Measurements from ENCODE around the gene KLRC4.
"Not testable (repeated sequence)": the region's sequence is repeated elsewhere in the genome, so short reads cannot be mapped to it uniquely, and the experiment has no call there.

The KLRC4 gene

DNA sequence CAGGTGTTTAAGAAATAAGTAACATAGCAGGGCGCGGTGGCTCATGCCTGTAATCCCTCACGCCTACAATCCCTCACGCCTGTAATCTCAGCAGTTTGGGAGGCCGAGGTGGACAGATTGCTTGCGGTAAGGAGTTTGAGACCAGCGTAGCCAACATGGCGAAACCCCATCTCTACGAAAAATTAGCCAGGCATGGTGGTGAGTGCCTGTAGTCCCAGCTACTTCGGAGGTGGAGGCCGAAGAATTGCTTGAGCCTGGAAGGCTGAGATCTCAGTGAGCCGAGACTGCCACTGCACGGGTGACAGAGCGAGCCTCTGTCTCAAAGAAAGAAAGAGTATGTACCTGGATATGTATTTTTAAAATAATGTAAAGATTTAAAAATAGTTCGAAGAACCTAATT, 13.4 kb downstream of the KLRC4 start:
- not testable (repeated sequence) for H3K9ac ChIP-seq (ENCODE audit: low read length); H3K27me3 ChIP-seq (ENCODE audit: control insufficient read depth, insufficient read depth, low read length); H3K9me3 ChIP-seq (ENCODE audit: control insufficient read depth, low read depth, low read length); H3K27ac ChIP-seq (ENCODE audit: low read length); H3K36me3 ChIP-seq (ENCODE audit: control insufficient read depth, low read depth, low read length); H3K4me1 ChIP-seq (ENCODE audit: control insufficient read depth, low read depth, low read length); H3K4me3 ChIP-seq (ENCODE audit: low read length)

DNA sequence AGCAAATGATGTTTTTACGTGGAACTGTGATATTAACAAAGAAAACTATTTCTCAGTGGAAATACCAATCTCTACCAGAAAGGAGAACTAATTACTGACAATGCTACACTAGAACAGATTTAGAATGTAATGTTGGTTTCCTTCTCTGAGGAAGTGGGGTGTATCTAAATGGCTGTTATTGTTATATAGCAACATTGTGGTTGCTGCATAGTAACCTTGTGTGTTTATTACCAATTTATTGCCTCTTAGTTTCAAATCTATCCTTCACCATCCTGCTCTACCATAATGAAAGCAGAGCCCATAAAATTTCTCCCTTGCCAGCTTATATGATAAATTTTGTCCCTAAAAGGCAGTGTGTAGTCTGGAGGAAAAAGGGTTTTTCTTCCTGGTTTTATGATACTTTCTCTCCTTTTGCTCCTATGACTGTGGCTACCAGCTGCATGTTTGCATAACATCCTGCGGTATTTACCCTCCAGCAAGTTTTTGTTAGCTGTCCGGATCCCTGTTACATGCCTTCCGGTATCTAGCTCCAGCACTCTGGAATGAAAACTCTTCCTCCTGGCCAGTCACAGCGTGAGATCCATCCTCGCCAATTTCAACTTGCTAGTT, 14.1 kb downstream of the KLRC4 start:
- H3K9me3 ChIP-seq (ENCODE audit: control insufficient read depth, low read depth, low read length): no peaks in the 10 kb centered on the region
- no peak overlapping the region for H3K4me3 ChIP-seq (ENCODE audit: low read length)
- no peaks in the 10 kb centered on the region for H3K27me3 ChIP-seq (ENCODE audit: control insufficient read depth, insufficient read depth, low read length)
- H3K9ac ChIP-seq (ENCODE audit: low read length): no peak overlapping the region
- peaks cover 4% of the 10 kb centered on the region for H3K4me1 ChIP-seq (ENCODE audit: control insufficient read depth, low read depth, low read length)
- no peak overlapping the region for H3K27ac ChIP-seq (ENCODE audit: low read length)
- no peaks in the 10 kb centered on the region for H3K36me3 ChIP-seq (ENCODE audit: control insufficient read depth, low read depth, low read length)

DNA sequence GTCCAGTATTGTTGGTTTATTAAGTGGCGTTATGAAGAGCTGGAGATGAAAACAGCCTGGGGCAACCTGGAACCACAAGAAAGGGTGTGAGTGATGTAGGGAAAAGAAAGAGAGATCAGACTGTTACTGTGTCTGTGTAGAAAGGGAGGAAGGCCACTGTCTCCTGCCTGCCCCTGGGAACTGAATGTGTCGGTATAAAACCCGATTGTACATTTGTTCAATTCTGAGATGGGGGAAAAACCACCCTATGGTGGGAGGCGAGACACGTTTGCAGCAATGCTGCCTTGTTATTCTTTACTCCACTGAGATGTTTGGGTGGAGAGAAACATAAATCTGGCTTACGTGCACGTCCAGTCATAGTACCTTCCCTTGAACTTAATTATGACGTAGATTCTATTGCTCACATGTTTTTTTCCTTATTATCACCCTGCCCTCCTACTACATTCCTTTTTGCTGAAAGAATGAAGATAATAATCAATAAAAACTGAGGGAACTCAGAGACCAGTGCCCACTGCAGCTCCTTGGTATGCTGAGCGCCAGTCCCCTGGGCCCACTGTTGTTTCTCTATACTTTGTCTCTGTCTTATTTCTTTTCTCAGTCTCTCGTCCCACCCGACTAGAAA, 14.9 kb downstream of the KLRC4 start:
- not testable (repeated sequence) for H3K9ac ChIP-seq (ENCODE audit: low read length); H3K27ac ChIP-seq (ENCODE audit: low read length); H3K4me3 ChIP-seq (ENCODE audit: low read length); H3K4me1 ChIP-seq (ENCODE audit: control insufficient read depth, low read depth, low read length); H3K36me3 ChIP-seq (ENCODE audit: control insufficient read depth, low read depth, low read length); H3K27me3 ChIP-seq (ENCODE audit: control insufficient read depth, insufficient read depth, low read length); H3K9me3 ChIP-seq (ENCODE audit: control insufficient read depth, low read depth, low read length)

DNA sequence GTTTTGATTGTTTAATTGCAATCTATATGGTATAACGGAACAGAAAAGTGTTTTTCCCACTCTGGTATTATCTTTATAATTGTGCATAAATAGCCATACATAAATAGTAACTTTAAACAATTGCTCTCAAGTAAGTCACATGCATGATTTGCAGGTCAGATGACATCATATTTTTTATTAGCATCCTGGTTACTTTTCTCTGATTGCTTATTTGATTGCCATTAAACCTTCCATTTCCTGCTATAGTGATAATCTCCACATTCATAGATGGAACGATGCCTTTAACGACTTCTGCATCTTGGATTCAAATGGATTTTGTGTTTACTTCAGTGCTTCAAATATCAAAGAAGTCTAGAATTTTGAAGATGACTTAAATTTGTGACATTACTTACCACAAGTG, 16.3 kb downstream of the KLRC4 start:
- no peak overlapping the region for H3K4me3 ChIP-seq (ENCODE audit: low read length)
- H3K36me3 ChIP-seq (ENCODE audit: control insufficient read depth, low read depth, low read length): no peaks in the 10 kb centered on the region
- no peak overlapping the region for H3K9ac ChIP-seq (ENCODE audit: low read length)
- H3K27ac ChIP-seq (ENCODE audit: low read length): no peak overlapping the region
- H3K9me3 ChIP-seq (ENCODE audit: control insufficient read depth, low read depth, low read length): no peaks in the 10 kb centered on the region
- H3K27me3 ChIP-seq (ENCODE audit: control insufficient read depth, insufficient read depth, low read length): no peaks in the 10 kb centered on the region
- peaks cover 4% of the 10 kb centered on the region for H3K4me1 ChIP-seq (ENCODE audit: control insufficient read depth, low read depth, low read length)

DNA sequence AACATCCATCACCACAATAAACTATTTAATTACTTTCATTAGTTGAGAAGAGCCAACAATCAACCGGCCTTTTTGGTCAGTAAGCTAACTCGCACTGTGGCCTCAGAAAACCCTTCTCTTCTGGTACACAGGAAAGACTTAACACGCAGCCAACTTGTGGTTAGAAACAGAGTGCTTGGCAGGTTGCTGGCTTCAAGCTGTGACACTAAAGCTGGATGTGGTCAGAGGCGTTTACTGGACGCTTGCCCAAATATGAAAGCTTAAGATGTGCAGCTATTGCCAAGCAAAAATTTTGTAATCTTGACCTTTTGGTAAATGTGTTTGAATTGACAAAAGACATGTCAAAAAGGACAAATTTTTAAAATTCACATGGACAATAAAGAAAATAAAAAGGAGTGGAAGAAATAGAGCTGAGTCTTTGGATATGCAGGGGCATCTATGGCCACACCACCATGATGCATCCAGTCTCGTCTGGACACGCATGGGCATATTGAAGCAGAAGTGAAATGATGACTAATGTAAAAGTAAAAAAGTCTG, 17.1 kb downstream of the KLRC4 start:
- Histone ChIP-seq H3K27me3 (ENCODE audit: control insufficient read depth, insufficient read depth, low read length) (no peaks in the 10 kb centered on the region), H3K9ac (ENCODE audit: low read length) (no peak overlapping the region), H3K4me1 (ENCODE audit: control insufficient read depth, low read depth, low read length) (peaks cover 4% of the 10 kb centered on the region), H3K4me3 (ENCODE audit: low read length) (no peak overlapping the region), H3K9me3 (ENCODE audit: control insufficient read depth, low read depth, low read length) (no peaks in the 10 kb centered on the region), H3K27ac (ENCODE audit: low read length) (no peak overlapping the region), H3K36me3 (ENCODE audit: control insufficient read depth, low read depth, low read length) (no peaks in the 10 kb centered on the region)

DNA sequence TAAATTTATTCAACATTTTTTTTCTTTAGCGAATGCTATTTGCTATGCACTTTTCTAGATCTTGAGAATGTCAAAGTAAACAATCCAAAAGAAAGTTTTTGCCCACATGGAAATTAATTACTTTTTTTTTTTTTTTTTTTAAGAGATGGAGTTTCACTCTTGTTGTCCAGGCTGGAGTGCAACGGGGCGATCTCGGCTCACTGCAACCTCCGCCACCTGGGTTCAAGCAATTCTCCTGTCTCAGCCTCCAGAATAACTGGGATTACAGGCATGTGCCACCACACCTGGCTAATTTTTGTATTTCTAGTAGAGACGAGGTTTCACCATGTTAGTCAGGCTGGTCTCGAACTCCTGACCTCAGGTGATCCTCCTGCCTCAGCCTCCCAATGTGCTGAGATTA, 18.6 kb downstream of the KLRC4 start:
- not testable (repeated sequence) for H3K4me1 ChIP-seq (ENCODE audit: control insufficient read depth, low read depth, low read length); H3K9me3 ChIP-seq (ENCODE audit: control insufficient read depth, low read depth, low read length); H3K27ac ChIP-seq (ENCODE audit: low read length); H3K27me3 ChIP-seq (ENCODE audit: control insufficient read depth, insufficient read depth, low read length); H3K36me3 ChIP-seq (ENCODE audit: control insufficient read depth, low read depth, low read length); H3K9ac ChIP-seq (ENCODE audit: low read length); H3K4me3 ChIP-seq (ENCODE audit: low read length)

DNA sequence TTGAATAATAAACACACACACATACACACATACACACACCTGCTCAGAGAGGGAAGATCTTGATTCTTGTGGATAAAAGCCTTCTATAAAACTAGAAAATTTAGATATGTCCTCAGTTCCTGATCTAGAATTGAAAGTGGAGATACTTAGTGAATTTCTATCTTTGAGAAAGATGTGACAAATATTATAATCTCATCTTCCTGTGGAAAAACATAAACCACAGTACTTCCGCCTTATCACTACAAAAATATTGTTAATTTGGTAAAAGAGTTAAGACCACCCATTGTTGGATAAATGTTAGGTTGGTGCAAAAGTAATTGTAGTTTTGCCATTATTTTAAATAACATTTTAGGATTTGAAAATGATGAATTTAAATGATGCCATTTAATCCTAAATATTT, 19.7 kb downstream of the KLRC4 start, which contains the start of gene KLRK1:
TSS of gene KLRK1 (minus strand) at position 138 of the 400 bp plus-strand sequence. CDS start 1,231 bp downstream, outside the sequence.
- H3K27me3 ChIP-seq (ENCODE audit: control insufficient read depth, insufficient read depth, low read length): no peaks in the 10 kb centered on the region
- no peaks in the 10 kb centered on the region for H3K4me1 ChIP-seq (ENCODE audit: control insufficient read depth, low read depth, low read length)
- H3K36me3 ChIP-seq (ENCODE audit: control insufficient read depth, low read depth, low read length): no peaks in the 10 kb centered on the region
- no peak within 1 kb of the TSS for H3K4me3 ChIP-seq (ENCODE audit: low read length)
- H3K9ac ChIP-seq (ENCODE audit: low read length): no peak within 1 kb of the TSS
- no peaks in the 10 kb centered on the region for H3K9me3 ChIP-seq (ENCODE audit: control insufficient read depth, low read depth, low read length)
- H3K27ac ChIP-seq (ENCODE audit: low read length): no peak within 1 kb of the TSS

DNA sequence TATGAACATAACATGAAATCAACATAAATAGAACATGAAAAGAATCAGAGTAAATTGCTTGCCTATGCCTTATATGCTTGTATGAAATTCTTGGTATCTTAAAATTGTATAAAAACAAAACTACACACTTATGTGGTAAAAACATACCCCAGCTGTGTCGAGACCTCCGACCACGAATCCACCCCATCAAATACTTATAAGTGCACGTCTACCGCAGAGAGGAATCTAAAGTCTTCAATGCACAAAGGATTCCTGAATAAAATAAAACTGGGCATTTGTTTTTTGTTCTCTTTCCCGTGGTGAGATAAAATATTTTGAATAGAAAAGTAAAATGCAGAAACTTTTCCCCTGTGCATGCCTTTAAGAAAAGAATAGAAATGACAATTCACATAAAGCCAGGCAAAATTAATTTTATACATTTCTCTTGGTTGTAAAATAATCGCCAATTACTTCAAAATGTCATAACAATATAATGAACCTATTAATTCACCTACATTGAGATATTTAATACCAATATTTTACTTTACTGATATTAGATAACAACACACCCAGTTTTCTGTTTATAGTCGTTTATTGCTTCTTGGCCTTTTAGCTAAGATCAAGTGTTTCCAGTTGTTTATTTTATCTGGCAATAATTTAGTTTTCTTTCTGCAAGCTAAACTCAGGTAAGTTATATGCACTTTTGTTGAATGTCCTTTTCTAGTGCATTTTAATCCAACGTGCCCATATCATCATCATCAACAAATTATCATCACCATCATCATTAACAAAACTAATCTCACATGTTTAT, 20.7 kb downstream of the KLRC4 start:
- Histone ChIP-seq H3K27ac (ENCODE audit: low read length) (no peak overlapping the region), H3K4me1 (ENCODE audit: control insufficient read depth, low read depth, low read length) (no peaks in the 10 kb centered on the region), H3K36me3 (ENCODE audit: control insufficient read depth, low read depth, low read length) (no peaks in the 10 kb centered on the region)

DNA sequence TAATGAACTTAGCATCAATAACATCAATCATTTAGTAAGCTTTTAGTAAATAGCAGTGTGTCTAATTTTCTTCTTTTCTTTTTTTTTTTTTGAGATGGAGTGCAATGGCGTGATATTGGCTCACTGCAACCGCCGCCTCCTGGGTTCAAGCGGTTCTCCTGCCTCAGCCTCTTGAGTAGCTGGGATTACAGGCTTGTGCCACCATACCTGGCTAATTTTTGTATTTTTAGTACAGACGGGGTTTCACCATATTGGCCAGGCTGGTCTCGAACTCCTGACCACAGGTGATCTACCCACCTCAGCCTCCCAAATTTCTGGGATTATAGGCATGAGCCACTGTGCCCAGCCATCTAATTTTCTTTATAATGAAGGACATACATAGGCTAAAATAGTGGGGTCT, 22.1 kb downstream of the KLRC4 start:
- not testable (repeated sequence) for H3K27ac ChIP-seq (ENCODE audit: low read length); H3K27me3 ChIP-seq (ENCODE audit: control insufficient read depth, insufficient read depth, low read length); H3K4me3 ChIP-seq (ENCODE audit: low read length); H3K36me3 ChIP-seq (ENCODE audit: control insufficient read depth, low read depth, low read length); H3K9ac ChIP-seq (ENCODE audit: low read length); H3K9me3 ChIP-seq (ENCODE audit: control insufficient read depth, low read depth, low read length); H3K4me1 ChIP-seq (ENCODE audit: control insufficient read depth, low read depth, low read length)

More for the DNA sequence above, 20.7 kb downstream of the KLRC4 start:
- Histone ChIP-seq H3K27me3 (ENCODE audit: control insufficient read depth, insufficient read depth, low read length) (no peaks in the 10 kb centered on the region), H3K9ac (ENCODE audit: low read length) (no peak overlapping the region), H3K9me3 (ENCODE audit: control insufficient read depth, low read depth, low read length) (no peaks in the 10 kb centered on the region), H3K4me3 (ENCODE audit: low read length) (no peak overlapping the region)

DNA sequence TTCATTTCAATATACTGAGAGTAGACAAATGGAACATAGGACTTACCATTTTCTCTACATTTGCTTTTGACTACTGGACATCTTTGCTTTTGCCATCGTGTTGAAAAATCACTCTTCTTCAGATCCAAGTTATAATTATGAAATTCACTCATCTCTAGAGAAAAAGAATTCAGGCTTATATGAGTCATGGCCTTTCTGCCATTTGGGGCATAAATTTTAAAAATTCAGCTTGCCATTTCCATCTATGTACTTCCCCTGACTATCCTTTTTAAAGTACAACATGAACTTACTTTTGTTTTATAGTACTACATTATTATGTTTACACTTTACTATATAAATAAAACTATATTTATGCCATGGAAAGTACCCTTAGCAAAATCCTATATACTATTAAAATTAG, 22.7 kb downstream of the KLRC4 start:
- Histone ChIP-seq H3K36me3 (ENCODE audit: control insufficient read depth, low read depth, low read length) (no peaks in the 10 kb centered on the region), H3K4me1 (ENCODE audit: control insufficient read depth, low read depth, low read length) (no peaks in the 10 kb centered on the region), H3K27ac (ENCODE audit: low read length) (no peak overlapping the region), H3K4me3 (ENCODE audit: low read length) (no peak overlapping the region), H3K9ac (ENCODE audit: low read length) (no peak overlapping the region), H3K27me3 (ENCODE audit: control insufficient read depth, insufficient read depth, low read length) (no peaks in the 10 kb centered on the region), H3K9me3 (ENCODE audit: control insufficient read depth, low read depth, low read length) (no peaks in the 10 kb centered on the region)

DNA sequence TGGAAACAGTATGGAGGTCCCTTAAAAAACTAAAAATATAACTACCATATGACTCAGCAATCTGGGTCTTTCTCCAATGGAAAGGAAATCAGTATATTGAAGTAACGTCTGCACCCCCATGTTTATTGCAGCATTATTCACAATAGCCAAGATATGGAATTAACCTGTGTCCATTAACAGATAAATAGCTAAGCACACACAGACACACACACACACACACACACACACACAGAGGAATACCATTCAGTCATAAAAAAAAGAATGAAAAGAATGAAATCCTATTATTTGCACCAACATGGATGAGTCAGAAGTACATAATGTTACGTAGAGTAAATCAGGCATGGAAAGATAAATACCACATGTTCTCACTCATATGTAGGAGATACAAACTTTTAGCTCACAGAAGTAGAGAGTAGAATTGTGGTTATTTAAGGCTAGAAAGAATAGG, 24.4 kb downstream of the KLRC4 start:
- Histone ChIP-seq H3K27me3 (ENCODE audit: control insufficient read depth, insufficient read depth, low read length) (no peaks in the 10 kb centered on the region), H3K4me1 (ENCODE audit: control insufficient read depth, low read depth, low read length) (no peaks in the 10 kb centered on the region), H3K27ac (ENCODE audit: low read length) (no peak overlapping the region), H3K36me3 (ENCODE audit: control insufficient read depth, low read depth, low read length) (no peaks in the 10 kb centered on the region), H3K9me3 (ENCODE audit: control insufficient read depth, low read depth, low read length) (no peaks in the 10 kb centered on the region), H3K4me3 (ENCODE audit: low read length) (no peak overlapping the region), H3K9ac (ENCODE audit: low read length) (no peak overlapping the region)

All from iPS-18a (cell line).